Left ventricle myocardium inferior (tissue), 1 donor: ENCODE measurements around the gene SPEF1. TPM values are rescaled to one million over a fixed set of nuclear protein-coding genes. Genes with fewer than 3 reads are reported as not detected.

ENCODE experiments used
- DNase-seq: peaks from one replicate; pipeline ENCODE4 v3.0.0-alpha.2; 2020
- H3K27ac ChIP-seq: fragments of 200-600 bp; replicated peaks from 2 replicates; pipeline ENCODE4 v1.8.0; 2021
- H3K27me3 ChIP-seq: fragments of 200-600 bp; 2 replicates; pipeline ENCODE4 v1.8.0; 2021; ENCODE audit warnings: low read depth
- H3K36me3 ChIP-seq: fragments of 200-600 bp; 2 replicates; pipeline ENCODE4 v1.8.0; 2021
- H3K4me1 ChIP-seq: fragments of 200-600 bp; 2 replicates; pipeline ENCODE4 v1.8.0; 2021
- H3K4me3 ChIP-seq: fragments of 200-600 bp; 2 replicates; pipeline ENCODE4 v1.8.0; 2021; ENCODE audit warnings: mild to moderate bottlenecking, moderate library complexity
- H3K9me3 ChIP-seq: fragments of 200-600 bp; replicated peaks from 2 replicates; pipeline ENCODE4 v1.8.0; 2021
- CTCF ChIP-seq: fragments of 200-600 bp; IDR thresholded peaks from 2 replicates; pipeline ENCODE4 v1.8.0; 2021; ENCODE audit warnings: antibody characterized with exemption, mild to moderate bottlenecking, borderline replicate concordance
- intact Hi-C: fragments of 100-400 bp; cut with micrococcal nuclease; formaldehyde crosslinking; loops from one replicate; pipeline ENCODE4 v1.11.0; 2022
- total RNA-seq: library from RNA; stranded (reverse); fragmentation: NEBNext Ultra II Directional; extraction: Animal tissue kit (Norgen Biotek cat#: 25700); gene quantifications from one replicate; pipeline ENCODE4 v1.2.1, GENCODE V29; 2021
- donor health status: DM: no; HTN: yes; CAD: no; lungs with severe emphysema.

The SPEF1 gene
- total RNA-seq, 1 donor from 2014 or later: 0.33 TPM

DNA sequence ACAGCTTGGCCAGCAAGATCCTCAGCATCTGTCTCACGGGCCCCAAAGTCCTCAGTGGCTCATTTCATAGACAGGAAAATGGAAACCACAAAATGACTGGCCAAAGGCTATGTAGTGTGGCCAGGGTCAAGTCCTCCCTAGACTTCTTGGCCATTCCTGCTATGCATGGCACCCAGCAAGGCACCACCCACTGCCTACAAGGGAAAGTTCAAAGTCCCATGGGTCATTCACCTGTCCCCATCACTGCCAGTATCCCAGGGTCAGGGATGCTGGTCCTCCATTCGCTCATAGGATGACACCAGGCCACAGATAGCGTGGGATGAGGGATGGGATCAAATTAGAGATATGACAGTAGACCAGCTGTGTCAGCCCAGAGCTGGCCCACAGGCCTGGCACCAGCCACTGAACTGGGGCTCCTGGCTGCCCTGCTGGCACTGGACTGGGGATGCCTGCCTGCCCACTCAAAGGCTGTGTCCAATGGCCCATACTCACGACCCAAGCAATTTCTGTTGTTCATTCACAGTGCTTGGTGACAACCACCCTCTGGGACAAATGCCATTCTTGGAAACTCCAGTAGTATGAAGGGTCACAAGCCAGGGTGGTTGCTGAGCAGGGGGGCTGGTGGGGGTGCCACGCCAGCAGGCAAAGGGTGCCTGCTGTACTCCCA, 25.3 kb downstream of the SPEF1 start:
- Histone ChIP-seq H3K36me3 (peaks cover 9% of the 10 kb centered on the region), H3K27me3 (peaks cover 9% of the 10 kb centered on the region), H3K27ac (peak overlapping the region; percentile 59), H3K4me3 (no peak overlapping the region), H3K4me1 (peaks cover 53% of the 10 kb centered on the region), H3K9me3 (no peaks in the 10 kb centered on the region)
- DNase-seq: no peak
- intact Hi-C loops: no loop called here
- TF ChIP-seq CTCF: no peak

- Histone ChIP-seq H3K9me3 (no peaks in the 10 kb centered on the region), H3K27me3 (peaks cover 15% of the 10 kb centered on the region), H3K27ac (peak overlapping the region; percentile 59), H3K36me3 (peaks cover 14% of the 10 kb centered on the region), H3K4me1 (peaks cover 57% of the 10 kb centered on the region), H3K4me3 (no peak overlapping the region)
- intact Hi-C loops: no loop called here
- TF ChIP-seq CTCF: no peak
- DNase-seq: no peak
These were observed 26.0 kb downstream of the SPEF1 start for GRCh38 chr20:3755269-3755668.

GRCh38 chr20:3754276-3754630, 27.0 kb downstream of the SPEF1 start:
- peak overlapping the region; percentile 61 for H3K27ac ChIP-seq
- H3K4me1 ChIP-seq: peaks cover 67% of the 10 kb centered on the region
- no peak overlapping the region for H3K4me3 ChIP-seq
- peaks cover 26% of the 10 kb centered on the region for H3K27me3 ChIP-seq
- H3K36me3 ChIP-seq: peaks cover 24% of the 10 kb centered on the region
- intact Hi-C loops: no loop called here
- DNase-seq: no peak
- TF ChIP-seq CTCF: no peak
- no peaks in the 10 kb centered on the region for H3K9me3 ChIP-seq

DNA sequence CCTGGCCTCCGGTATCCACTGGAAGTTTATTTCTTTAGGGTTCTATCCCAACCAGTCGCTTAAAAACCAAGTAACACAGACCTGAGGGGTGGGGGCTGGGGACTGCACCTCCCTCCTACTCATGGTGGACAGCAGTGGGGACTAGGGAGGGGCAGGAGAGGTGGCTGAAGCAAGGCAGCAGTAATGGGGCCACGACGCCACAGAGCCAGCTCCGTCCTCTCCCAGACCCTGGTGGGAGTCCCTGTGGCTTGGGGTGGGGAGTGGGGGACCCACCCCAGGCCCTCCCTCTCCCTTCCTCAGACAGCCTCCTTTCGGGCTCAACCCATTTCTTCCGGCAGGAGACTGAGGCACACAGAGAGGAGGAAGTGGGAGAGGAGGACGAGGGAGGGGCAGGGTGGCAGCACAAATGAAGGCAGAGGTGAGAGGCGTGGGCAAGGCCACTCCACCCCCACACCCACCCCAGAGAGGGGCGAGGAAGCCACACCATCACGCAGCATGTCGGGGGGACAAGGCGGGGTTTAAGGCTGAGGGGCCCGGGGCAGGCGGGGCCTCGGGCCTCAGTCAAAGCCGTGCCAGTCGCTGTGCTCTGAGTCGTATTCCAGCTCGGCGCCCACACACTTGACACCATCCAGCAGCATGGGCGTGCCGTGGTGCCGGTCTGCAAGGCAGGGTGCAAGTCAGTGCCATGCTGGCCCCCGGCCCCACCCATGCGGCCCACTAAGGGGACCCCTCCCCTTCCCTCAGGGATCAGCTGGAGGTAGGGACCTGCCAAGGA, 27.6 kb downstream of the SPEF1 start:
- TF ChIP-seq CTCF: no peak
- peaks cover 68% of the 10 kb centered on the region for H3K4me1 ChIP-seq

GRCh38 chr20:3753098-3753497, 28.1 kb downstream of the SPEF1 start:
- peak; percentile 84 for TF ChIP-seq CTCF

More for the DNA sequence above, 27.6 kb downstream of the SPEF1 start:
- H3K4me3 ChIP-seq: no peak overlapping the region
- H3K27ac ChIP-seq: peak overlapping the region; percentile 61
- no peak for DNase-seq
- H3K36me3 ChIP-seq: peaks cover 27% of the 10 kb centered on the region
- H3K27me3 ChIP-seq: peaks cover 28% of the 10 kb centered on the region
- intact Hi-C loops: no loop called here
- no peaks in the 10 kb centered on the region for H3K9me3 ChIP-seq

More at GRCh38 chr20:3753098-3753497, 28.1 kb downstream of the SPEF1 start:
- peaks cover 66% of the 10 kb centered on the region for H3K4me1 ChIP-seq
- peaks cover 28% of the 10 kb centered on the region for H3K27me3 ChIP-seq
- no peak overlapping the region for H3K4me3 ChIP-seq
- no peak for DNase-seq
- intact Hi-C loops: no loop called here
- peak overlapping the region; percentile 61 for H3K27ac ChIP-seq
- no peaks in the 10 kb centered on the region for H3K9me3 ChIP-seq
- peaks cover 31% of the 10 kb centered on the region for H3K36me3 ChIP-seq
